Activated T-cell treated with anti-CD3 and anti-CD28 coated beads for 1 hour (primary cell): Measurements from ENCODE around the gene STK40.
A peak's percentile ranks its signal among the peaks of the same experiment; 100 is the strongest.

Experiments used
- DNase-seq: peaks from one replicate; pipeline ENCODE4 v3.0.0-alpha.2; 2020; ENCODE audit warnings: low read depth

The STK40 gene

GRCh38 chr1:36397378-36398230, 11.9 kb upstream of the STK40 start, which contains the start of gene LSM10:
LSM10 (minus strand) TSS chr1:36397908; CDS start chr1:36394129, 3,779 bp downstream.
- peak; percentile 82 for DNase-seq

- DNase-seq, result no peak
These were observed 11.3 kb upstream of the STK40 start for GRCh38 chr1:36397083-36397377.

GRCh38 chr1:36396359-36396758, 10.6 kb upstream of the STK40 start:
- no peak for DNase-seq

GRCh38 chr1:36393686-36394085, 8.0 kb upstream of the STK40 start:
- no peak for DNase-seq

- DNase-seq, result no peak
These were observed 7.1 kb upstream of the STK40 start for GRCh38 chr1:36392836-36393235.

GRCh38 chr1:36391271-36391670, 5.5 kb upstream of the STK40 start:
- no peak for DNase-seq

GRCh38 chr1:36390411-36390810, 4.7 kb upstream of the STK40 start:
- DNase-seq, result no peak

GRCh38 chr1:36389999-36390398, 4.3 kb upstream of the STK40 start:
- no peak for DNase-seq

- DNase-seq, result no peak
These were observed 3.5 kb upstream of the STK40 start for GRCh38 chr1:36389261-36389660.

GRCh38 chr1:36387141-36387949, 1.6 kb upstream of the STK40 start:
- DNase-seq, result no peak

GRCh38 chr1:36386265-36387140, 779 bp upstream of the STK40 start:
- DNase-seq, result peak; percentile 74

GRCh38 chr1:36384542-36385409, 948 bp downstream of the STK40 start:
- peak; percentile 11 for DNase-seq

- DNase-seq, result no peak
These were observed 2.5 kb downstream of the STK40 start for GRCh38 chr1:36383240-36383639.

GRCh38 chr1:36382669-36383068, 3.1 kb downstream of the STK40 start:
- DNase-seq, result no peak

GRCh38 chr1:36382231-36382630, 3.5 kb downstream of the STK40 start:
- no peak for DNase-seq

- no peak for DNase-seq
These were observed 4.3 kb downstream of the STK40 start for GRCh38 chr1:36381405-36381804.

GRCh38 chr1:36380782-36381181, 4.9 kb downstream of the STK40 start:
- no peak for DNase-seq

GRCh38 chr1:36380143-36380619, 5.5 kb downstream of the STK40 start:
- no peak for DNase-seq

GRCh38 chr1:36377791-36378492, 7.8 kb downstream of the STK40 start:
- no peak for DNase-seq

- no peak for DNase-seq
These were observed 13.1 kb downstream of the STK40 start for GRCh38 chr1:36372617-36373016.
